Measurements from ENCODE around the gene POLR1F. TPM values are rescaled to one million over a fixed set of nuclear protein-coding genes. Genes with fewer than 3 reads are reported as not detected.
"Not testable (repeated sequence)": the region's sequence is repeated elsewhere in the genome, so short reads cannot be mapped to it uniquely, and the experiment has no call there.

POLR1F gene
- total RNA-seq, 1 experiment from 2014 or later = 19.8 TPM

DNA sequence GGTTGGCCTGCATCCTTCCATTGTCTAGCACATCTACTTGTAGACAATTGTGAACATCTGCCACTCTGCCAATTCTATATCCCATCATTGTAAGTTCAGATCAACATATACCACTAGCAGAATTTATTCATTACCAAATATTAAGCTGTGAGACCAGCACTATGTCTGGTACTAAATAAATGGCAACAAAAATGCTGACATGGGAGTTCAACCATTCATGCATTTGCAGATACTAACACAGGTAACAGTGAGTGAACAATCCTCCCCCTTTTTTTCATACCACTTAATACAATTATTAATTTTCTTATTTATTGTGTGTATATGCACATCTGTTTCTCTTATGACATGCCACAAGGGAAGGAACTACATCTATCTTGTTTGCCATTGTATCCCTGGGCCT is 11.9 kb downstream of the POLR1F start:
- intact Hi-C loops (cut with micrococcal nuclease) = no loop called here
- Histone ChIP-seq H4K20me1 (ENCODE audit: low read length) (no peaks in the 10 kb centered on the region), H3K4me3 (ENCODE audit: low read length) (no peak overlapping the region), H3K79me2 (ENCODE audit: low read length) (no peaks in the 10 kb centered on the region; the same call in 1 of the 2 replicates), H3K9me2 (replicated peaks; ENCODE audit: low read length) (no peaks in the 10 kb centered on the region), H3K36me3 (ENCODE audit: low read depth, low read length) (peaks cover 18% of the 10 kb centered on the region; the same call in 1 of the 2 replicates), H3K27me3 (ENCODE audit: low read length) (no peaks in the 10 kb centered on the region), H3K27ac (ENCODE audit: low read length) (no peak overlapping the region), H3K9ac (ENCODE audit: low read length) (no peak overlapping the region), H3F3A (ENCODE audit: low read length, unreplicated experiment) (no peaks in the 10 kb centered on the region), H2AFZ (ENCODE audit: low read length) (no peak overlapping the region), H3K4me1 (ENCODE audit: insufficient read depth, low read length) (no peaks in the 10 kb centered on the region), H3K9me3 (ENCODE audit: low read length) (no peaks in the 10 kb centered on the region), H3K4me2 (ENCODE audit: low read length) (no peak overlapping the region)
- BruUV-seq (replicated peaks) = no TSS peak
- ChIA-PET POLR2A (ENCODE audit: unreplicated experiment) (no interaction called here), CTCF (no interaction called here)
- ATAC-seq (no peak), DNase-seq (no peak)
- no peak for TF ChIP-seq EZH2phosphoT487 (IDR thresholded peaks at IDR 0.05; ENCODE audit: borderline replicate concordance, low read length)
- no peak for TF ChIP-seq EZH2 (IDR thresholded peaks at IDR 0.05; ENCODE audit: low read length, unreplicated experiment)
- TF ChIP-seq, protein P1, sequence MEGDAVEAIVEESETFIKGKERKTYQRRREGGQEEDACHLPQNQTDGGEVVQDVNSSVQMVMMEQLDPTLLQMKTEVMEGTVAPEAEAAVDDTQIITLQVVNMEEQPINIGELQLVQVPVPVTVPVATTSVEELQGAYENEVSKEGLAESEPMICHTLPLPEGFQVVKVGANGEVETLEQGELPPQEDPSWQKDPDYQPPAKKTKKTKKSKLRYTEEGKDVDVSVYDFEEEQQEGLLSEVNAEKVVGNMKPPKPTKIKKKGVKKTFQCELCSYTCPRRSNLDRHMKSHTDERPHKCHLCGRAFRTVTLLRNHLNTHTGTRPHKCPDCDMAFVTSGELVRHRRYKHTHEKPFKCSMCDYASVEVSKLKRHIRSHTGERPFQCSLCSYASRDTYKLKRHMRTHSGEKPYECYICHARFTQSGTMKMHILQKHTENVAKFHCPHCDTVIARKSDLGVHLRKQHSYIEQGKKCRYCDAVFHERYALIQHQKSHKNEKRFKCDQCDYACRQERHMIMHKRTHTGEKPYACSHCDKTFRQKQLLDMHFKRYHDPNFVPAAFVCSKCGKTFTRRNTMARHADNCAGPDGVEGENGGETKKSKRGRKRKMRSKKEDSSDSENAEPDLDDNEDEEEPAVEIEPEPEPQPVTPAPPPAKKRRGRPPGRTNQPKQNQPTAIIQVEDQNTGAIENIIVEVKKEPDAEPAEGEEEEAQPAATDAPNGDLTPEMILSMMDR (conservative IDR thresholded peaks at IDR 0.05; ENCODE audit: low read depth, low read length) = no peak

DNA sequence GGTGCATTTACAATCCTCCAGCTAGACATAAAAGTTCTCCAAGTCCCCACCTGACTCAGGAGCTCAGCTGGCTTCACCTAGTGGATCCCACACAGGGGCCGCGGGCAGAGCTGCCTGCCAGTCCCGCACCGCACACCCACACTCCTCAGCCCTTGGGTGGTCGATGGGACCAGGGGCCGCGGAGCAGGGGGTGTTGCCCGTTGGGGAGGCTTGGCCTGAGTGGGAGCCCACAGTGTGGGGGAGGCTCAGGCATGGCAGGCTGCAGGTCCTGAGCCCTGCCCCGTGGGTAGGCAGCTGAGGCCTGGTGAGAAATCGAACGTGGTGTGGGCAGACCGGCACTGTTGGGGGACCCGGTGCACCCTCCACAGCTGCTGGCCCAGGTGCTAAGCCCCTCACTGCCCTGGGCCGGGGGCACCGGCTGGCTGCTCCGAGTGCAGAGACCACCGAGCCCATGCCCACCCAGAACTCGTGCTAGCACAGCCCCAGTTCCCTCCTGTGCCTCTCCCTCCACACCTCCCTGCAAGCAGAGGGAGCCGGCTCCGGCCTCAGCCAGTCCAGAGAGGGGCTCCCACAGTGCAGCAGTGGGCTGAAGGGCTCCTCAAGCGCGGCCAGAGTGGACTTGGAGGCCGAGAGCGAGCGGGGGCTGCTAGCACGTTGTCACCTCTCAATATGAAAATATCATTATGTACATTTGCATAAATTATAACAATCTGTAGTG is 16.6 kb downstream of the POLR1F start:
- no peak overlapping the region for H3K4me3 ChIP-seq (ENCODE audit: low read length)
- ATAC-seq (no peak), DNase-seq (no peak)
- no peaks in the 10 kb centered on the region for H3K27me3 ChIP-seq (ENCODE audit: low read length)
- H3K4me2 ChIP-seq (ENCODE audit: low read length) = no peak overlapping the region
- BruUV-seq (replicated peaks) = no TSS peak
- no peak overlapping the region for H2AFZ ChIP-seq (ENCODE audit: low read length)
- H3K4me1 ChIP-seq (ENCODE audit: insufficient read depth, low read length) = no peaks in the 10 kb centered on the region
- H3K36me3 ChIP-seq (ENCODE audit: low read depth, low read length) = peaks cover under 1% of the 10 kb centered on the region; the same call in 1 of the 2 replicates
- ChIA-PET POLR2A (ENCODE audit: unreplicated experiment) (no interaction called here), CTCF (no interaction called here)
- H3K27ac ChIP-seq (ENCODE audit: low read length) = no peak overlapping the region
- H3K9me3 ChIP-seq (ENCODE audit: low read length) = no peaks in the 10 kb centered on the region
- H3K9me2 ChIP-seq (replicated peaks; ENCODE audit: low read length) = no peaks in the 10 kb centered on the region
- H3K9ac ChIP-seq (ENCODE audit: low read length) = no peak overlapping the region
- H3K79me2 ChIP-seq (ENCODE audit: low read length) = no peaks in the 10 kb centered on the region
- TF ChIP-seq, protein P1 (conservative IDR thresholded peaks at IDR 0.05; ENCODE audit: low read depth, low read length) = no peak
- TF ChIP-seq EZH2phosphoT487 (IDR thresholded peaks at IDR 0.05; ENCODE audit: borderline replicate concordance, low read length) = no peak
- H3F3A ChIP-seq (ENCODE audit: low read length, unreplicated experiment) = no peaks in the 10 kb centered on the region
- intact Hi-C loops (cut with micrococcal nuclease) = no loop called here
- no peaks in the 10 kb centered on the region for H4K20me1 ChIP-seq (ENCODE audit: low read length)

GRCh38 chr7:19690736-19691135 is 18.1 kb downstream of the POLR1F start:
- Histone ChIP-seq H2AFZ (ENCODE audit: low read length) (no peak overlapping the region), H3K27me3 (ENCODE audit: low read length) (no peaks in the 10 kb centered on the region), H3K36me3 (ENCODE audit: low read depth, low read length) (no peaks in the 10 kb centered on the region), H3F3A (ENCODE audit: low read length, unreplicated experiment) (no peaks in the 10 kb centered on the region), H3K4me2 (ENCODE audit: low read length) (no peak overlapping the region), H3K9me2 (replicated peaks; ENCODE audit: low read length) (no peaks in the 10 kb centered on the region), H3K9me3 (ENCODE audit: low read length) (no peaks in the 10 kb centered on the region), H3K4me3 (ENCODE audit: low read length) (no peak overlapping the region), H3K79me2 (ENCODE audit: low read length) (no peaks in the 10 kb centered on the region), H3K27ac (ENCODE audit: low read length) (no peak overlapping the region), H4K20me1 (ENCODE audit: low read length) (no peaks in the 10 kb centered on the region), H3K9ac (ENCODE audit: low read length) (no peak overlapping the region), H3K4me1 (ENCODE audit: insufficient read depth, low read length) (no peaks in the 10 kb centered on the region)
- TF ChIP-seq, protein P1 (conservative IDR thresholded peaks at IDR 0.05; ENCODE audit: low read depth, low read length) = no peak
- TF ChIP-seq EZH2phosphoT487 (IDR thresholded peaks at IDR 0.05; ENCODE audit: borderline replicate concordance, low read length) = no peak
- no peak for TF ChIP-seq EZH2 (IDR thresholded peaks at IDR 0.05; ENCODE audit: low read length, unreplicated experiment)
- POLR2A ChIA-PET (ENCODE audit: unreplicated experiment) = no interaction called here
- DNase-seq (no peak), ATAC-seq (no peak)
- CTCF ChIA-PET = no interaction called here
- intact Hi-C loops (cut with micrococcal nuclease) = no loop called here
- no TSS peak for BruUV-seq (replicated peaks)

DNA sequence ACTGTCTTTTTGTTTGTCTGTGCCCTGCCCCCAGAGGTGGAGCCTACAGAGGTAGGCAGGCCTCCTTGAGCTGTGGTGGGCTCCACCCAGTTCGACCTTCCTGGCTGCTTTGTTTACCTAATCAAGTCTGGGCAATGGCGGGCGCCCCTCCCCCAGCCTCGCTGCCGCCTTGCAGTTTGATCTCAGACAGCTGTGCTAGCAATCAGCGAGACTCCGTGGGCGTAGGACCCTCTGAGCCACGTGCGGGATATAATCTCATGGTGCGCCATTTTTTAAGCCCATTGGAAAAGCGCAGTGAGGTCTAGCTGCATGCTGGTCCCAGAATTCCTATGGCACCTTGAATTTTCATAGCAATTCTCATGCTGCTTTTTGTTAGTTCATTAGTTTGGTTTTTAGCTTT is 19.7 kb downstream of the POLR1F start:
- H3F3A ChIP-seq (ENCODE audit: low read length, unreplicated experiment); H3K36me3 ChIP-seq (ENCODE audit: low read depth, low read length); H3K4me1 ChIP-seq (ENCODE audit: insufficient read depth, low read length); POLR2A ChIA-PET (ENCODE audit: unreplicated experiment); intact Hi-C loops (cut with micrococcal nuclease); CTCF ChIA-PET; H3K4me2 ChIP-seq (ENCODE audit: low read length); DNase-seq; H3K9me2 ChIP-seq (replicated peaks; ENCODE audit: low read length); H4K20me1 ChIP-seq (ENCODE audit: low read length); H3K79me2 ChIP-seq (ENCODE audit: low read length); BruUV-seq (replicated peaks); H3K9ac ChIP-seq (ENCODE audit: low read length); H3K27ac ChIP-seq (ENCODE audit: low read length); H3K9me3 ChIP-seq (ENCODE audit: low read length); ATAC-seq; H3K27me3 ChIP-seq (ENCODE audit: low read length); H2AFZ ChIP-seq (ENCODE audit: low read length); H3K4me3 ChIP-seq (ENCODE audit: low read length): not testable (repeated sequence)
